NCI-H345 treated with DMSO at 0.1 percent for 48 hours (cell line): Measurements from ENCODE around the gene UMOD.
A peak's percentile ranks its signal among the peaks of the same experiment; 100 is the strongest.

Experiments
- DNase-seq: peaks from one replicate; lab custom pipeline; 2025; ENCODE audit not compliant: unreplicated experiment; lab: John Stamatoyannopoulos, UW

UMOD gene

DNA sequence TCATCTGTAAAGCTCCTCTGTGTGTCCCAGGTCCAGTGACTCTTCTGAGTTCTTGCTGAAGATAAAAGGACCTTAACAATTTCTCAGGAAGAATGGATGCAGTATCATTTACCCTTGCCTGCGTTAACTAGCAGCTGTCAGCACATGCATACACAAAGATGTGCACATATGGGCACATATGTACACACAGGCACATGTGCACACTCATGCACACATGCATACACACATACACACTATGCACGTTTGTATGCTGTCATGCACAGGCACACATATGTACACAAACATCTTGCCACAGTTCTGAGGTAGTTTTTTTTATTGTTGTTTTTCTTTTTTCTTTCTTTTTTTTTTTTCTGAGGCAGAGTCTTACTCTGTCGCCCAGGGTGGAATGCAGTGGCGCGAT, 50.1 kb downstream of the UMOD start:
- DNase-seq = no peak

DNA sequence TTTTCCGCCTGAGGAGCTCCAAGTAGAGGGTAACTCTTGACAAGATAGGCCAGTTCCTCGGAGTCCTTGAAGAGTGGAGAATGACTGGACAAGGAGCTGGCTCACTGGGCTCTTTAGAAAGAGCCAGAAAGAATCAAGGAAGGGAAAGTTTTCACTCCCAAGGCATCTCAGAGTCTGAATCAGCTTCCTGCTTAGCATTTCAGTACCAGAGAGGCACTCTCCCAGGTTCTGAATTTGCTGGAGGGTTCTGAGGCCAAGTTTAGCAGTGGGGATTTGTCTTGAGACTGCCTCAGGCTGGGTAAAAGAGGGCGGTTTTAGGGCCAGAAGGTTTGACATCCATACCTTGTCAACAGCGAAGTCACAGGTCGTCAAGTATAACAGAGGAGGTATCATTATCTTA, 50.7 kb downstream of the UMOD start:
- DNase-seq = no peak

DNA sequence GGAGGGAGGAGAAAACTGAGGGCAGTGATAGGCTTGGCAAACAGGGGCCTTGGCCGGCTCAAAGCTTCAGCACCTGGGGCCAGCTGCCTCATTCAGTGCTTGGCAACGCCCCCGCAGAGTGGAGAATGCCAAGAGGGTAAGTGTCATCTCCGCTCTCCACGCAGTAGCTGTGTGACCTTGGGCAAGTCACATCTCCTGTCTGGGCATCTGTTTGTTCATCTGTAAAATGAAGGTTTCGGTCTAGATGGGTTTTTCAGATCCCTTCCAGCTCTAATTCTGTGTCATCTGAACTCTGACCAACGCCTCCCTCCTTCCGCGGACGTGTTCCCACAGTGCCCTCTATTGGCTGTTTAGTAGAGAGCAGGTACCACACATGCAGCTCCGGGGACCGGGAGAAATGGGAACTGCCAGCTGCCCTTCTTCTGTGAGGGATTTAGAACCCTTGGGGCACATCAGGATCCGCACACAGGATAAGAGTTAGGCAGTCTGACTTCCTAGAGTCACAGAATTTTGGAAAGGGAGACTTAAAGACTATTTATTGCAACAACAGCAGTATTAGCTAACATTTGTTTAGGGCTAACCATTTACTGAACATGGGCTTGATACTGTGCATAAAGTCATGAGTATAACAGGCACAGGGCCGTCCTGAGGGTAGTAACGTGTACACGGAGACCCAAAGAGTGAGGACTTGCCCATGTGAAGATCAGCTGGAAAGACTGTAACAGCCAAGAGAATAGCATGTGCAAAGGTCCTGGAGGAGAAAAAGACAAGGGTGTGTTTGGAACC, 52.0 kb downstream of the UMOD start:
- peak; percentile 53 for DNase-seq

DNA sequence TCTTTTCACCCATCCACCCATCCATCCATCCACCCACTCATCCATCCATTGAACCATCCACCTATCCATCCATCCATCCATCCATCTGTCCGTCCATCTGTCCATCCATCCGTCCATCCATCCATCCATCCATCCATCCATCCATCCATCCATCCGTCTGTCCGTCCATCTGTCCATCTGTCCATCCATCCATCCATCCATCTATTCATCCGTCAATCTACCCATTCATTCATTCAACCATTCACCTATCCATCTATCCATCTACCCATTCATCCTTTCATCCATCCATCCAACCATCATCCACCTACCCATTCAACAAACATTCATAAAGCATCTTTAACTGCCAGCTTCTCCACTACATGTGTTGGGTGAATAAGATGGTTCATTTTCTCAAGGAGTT, 54.1 kb downstream of the UMOD start:
- DNase-seq = no peak

DNA sequence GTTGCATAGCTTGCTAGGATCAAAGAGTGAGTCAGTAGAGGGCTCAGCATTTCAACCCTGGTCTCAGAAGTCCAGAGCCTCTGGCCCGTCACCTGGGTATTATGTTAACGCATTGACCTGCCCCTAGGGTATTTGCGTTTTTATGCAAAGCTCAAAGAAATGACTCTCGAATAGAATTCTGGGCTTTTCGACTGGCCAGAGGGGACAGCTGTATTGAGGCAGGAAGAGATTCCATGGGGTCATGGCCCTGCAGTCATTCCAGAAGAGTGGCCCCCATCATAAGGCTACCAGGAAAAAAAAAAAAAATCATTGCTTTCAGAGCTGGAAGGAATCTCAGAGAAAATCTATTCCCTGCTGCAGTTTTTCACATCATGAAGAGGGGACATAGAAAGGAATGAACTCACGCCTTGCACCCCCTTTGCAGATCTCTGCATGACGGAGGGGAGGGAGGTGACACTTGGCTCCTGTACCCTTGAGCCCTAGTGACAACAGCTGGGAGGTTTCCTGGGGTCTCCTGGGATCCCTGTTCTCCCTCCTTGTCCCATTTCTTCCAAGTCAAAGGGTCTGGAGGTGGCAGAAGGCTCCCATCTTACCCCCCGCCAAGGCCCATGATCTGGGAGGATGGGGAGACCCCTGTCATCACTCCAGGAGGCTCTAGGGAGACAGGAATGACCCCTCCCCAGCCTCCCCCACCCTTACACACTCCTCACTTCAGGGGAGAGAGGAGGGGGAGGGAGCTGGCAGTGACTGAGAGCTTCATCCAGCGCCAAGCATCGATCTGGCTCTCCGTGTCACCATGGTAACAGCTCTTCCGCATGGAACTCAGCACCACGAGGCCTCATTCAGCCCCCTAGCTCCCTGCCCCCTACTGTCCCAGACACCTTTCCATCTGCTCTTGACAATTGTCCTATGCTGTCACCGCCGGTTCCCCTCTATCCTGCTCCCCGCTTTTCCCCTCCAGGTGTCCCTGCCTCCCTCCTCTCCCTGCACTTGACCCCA, 61.0 kb downstream of the UMOD start:
- peak; percentile 40 for DNase-seq

DNA sequence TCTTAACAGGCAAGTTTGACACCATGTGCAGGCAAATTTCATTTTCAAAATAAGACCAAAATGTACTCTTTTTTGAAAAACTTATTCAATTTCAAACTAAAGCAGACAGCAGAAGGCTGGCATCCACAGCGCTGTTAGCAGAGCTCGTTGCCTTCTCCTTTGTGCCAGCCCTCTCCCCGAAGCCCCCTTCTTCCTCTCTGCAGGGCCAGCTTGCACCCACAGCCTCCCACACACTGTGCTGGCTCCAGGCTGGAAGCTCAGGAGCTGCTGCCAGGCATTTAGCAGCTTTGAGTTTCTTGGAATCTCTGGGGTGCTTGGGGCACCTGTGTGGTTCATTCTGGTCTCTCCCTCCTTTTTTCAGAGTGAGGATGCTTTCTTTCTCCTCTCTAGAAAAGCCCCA, 62.9 kb downstream of the UMOD start:
- DNase-seq = no peak

DNA sequence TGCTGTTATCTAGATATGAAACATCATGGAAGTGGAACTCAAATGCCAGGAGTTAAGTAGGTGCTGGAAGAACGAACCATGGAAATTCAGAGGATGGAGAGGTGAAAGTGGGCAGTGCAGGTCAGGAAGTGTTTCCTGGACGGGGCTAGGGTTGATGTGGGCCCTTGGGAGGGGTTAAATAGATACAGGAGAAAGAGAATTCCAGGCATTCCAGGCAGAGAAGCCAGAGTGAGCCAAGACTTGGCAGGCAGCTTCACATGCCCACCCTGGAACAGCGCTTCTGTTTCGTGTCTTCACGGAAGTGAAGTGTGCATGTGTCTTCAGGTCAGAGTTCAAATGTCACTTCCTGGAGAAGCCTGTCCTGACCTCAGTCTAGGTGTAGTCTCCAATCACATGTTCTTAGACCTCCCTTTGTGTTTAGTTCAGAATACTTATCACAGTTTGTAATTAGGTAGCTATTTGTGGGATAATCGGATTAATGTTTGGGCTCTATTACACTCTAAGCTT, 66.5 kb downstream of the UMOD start:
- no peak for DNase-seq
